Measurements from ENCODE around the gene PTBP3. TPM values are rescaled to one million over a fixed set of nuclear protein-coding genes. Genes with fewer than 3 reads are reported as not detected.

PTBP3 gene
- polyA plus RNA-seq, 1 donor from 2014 or later, result 36.1 TPM

DNA sequence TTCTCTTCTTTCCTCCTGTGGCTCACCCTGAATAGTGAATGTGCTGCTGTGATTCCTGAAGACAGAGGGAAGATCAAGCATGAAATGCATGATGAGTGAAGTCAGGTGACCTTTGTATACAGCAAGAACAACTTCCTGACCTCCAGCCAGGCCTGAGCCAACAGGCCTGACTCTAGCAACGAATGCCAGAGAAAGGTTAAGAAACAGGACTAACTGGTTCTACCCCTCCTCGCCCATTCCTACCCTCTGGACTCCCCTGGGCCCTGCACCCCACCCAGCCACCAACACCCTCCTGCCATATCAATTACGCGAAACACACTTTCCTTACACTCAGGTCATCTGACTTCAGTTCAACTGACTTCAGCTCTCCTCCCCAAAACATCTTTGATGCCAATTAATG is 163.2 kb downstream of the PTBP3 start:
- Histone ChIP-seq H3F3A (ENCODE audit: insufficient read depth, low read length, poor library complexity, severe bottlenecking) (no peaks in the 10 kb centered on the region), H3K27ac (ENCODE audit: low read length) (no peak overlapping the region), H3K79me2 (replicated peaks; ENCODE audit: insufficient read depth, low read length) (no peaks in the 10 kb centered on the region), H3K9ac (ENCODE audit: low read length) (no peak overlapping the region), H3K4me2 (ENCODE audit: low read length) (no peak overlapping the region), H3K4me3 (ENCODE audit: low read length) (no peak overlapping the region), H3K9me2 (ENCODE audit: insufficient read depth, low read length) (no peaks in the 10 kb centered on the region), H3K36me3 (ENCODE audit: insufficient read depth, low read length) (no peaks in the 10 kb centered on the region), H2AFZ (ENCODE audit: low read depth, low read length) (no peak overlapping the region), H3K9me3 (ENCODE audit: low read length) (no peaks in the 10 kb centered on the region), H4K20me1 (ENCODE audit: insufficient read depth) (no peaks in the 10 kb centered on the region), H3K27me3 (ENCODE audit: insufficient read depth, low read depth, low read length) (peaks cover 2% of the 10 kb centered on the region)
- TF ChIP-seq POLR2AphosphoS5 (IDR thresholded peaks at IDR 0.05) (no peak), EZH2 (IDR thresholded peaks at IDR 0.05; ENCODE audit: borderline replicate concordance, insufficient read depth, low read length, poor library complexity, severe bottlenecking) (no peak), MXI1 (conservative IDR thresholded peaks at IDR 0.05; ENCODE audit: poor library complexity, severe bottlenecking) (no peak), EP300 (conservative IDR thresholded peaks at IDR 0.05; ENCODE audit: poor library complexity, severe bottlenecking) (no peak), RAD21 (conservative IDR thresholded peaks at IDR 0.05) (no peak), TAF1 (IDR thresholded peaks at IDR 0.05; ENCODE audit: low read depth) (no peak), SMC3 (conservative IDR thresholded peaks at IDR 0.05; ENCODE audit: poor library complexity) (no peak)
- TF ChIP-seq, protein P1, sequence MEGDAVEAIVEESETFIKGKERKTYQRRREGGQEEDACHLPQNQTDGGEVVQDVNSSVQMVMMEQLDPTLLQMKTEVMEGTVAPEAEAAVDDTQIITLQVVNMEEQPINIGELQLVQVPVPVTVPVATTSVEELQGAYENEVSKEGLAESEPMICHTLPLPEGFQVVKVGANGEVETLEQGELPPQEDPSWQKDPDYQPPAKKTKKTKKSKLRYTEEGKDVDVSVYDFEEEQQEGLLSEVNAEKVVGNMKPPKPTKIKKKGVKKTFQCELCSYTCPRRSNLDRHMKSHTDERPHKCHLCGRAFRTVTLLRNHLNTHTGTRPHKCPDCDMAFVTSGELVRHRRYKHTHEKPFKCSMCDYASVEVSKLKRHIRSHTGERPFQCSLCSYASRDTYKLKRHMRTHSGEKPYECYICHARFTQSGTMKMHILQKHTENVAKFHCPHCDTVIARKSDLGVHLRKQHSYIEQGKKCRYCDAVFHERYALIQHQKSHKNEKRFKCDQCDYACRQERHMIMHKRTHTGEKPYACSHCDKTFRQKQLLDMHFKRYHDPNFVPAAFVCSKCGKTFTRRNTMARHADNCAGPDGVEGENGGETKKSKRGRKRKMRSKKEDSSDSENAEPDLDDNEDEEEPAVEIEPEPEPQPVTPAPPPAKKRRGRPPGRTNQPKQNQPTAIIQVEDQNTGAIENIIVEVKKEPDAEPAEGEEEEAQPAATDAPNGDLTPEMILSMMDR (IDR thresholded peaks at IDR 0.05; ENCODE audit: poor library complexity, severe bottlenecking), result no peak
- TF ChIP-seq, protein P2, sequence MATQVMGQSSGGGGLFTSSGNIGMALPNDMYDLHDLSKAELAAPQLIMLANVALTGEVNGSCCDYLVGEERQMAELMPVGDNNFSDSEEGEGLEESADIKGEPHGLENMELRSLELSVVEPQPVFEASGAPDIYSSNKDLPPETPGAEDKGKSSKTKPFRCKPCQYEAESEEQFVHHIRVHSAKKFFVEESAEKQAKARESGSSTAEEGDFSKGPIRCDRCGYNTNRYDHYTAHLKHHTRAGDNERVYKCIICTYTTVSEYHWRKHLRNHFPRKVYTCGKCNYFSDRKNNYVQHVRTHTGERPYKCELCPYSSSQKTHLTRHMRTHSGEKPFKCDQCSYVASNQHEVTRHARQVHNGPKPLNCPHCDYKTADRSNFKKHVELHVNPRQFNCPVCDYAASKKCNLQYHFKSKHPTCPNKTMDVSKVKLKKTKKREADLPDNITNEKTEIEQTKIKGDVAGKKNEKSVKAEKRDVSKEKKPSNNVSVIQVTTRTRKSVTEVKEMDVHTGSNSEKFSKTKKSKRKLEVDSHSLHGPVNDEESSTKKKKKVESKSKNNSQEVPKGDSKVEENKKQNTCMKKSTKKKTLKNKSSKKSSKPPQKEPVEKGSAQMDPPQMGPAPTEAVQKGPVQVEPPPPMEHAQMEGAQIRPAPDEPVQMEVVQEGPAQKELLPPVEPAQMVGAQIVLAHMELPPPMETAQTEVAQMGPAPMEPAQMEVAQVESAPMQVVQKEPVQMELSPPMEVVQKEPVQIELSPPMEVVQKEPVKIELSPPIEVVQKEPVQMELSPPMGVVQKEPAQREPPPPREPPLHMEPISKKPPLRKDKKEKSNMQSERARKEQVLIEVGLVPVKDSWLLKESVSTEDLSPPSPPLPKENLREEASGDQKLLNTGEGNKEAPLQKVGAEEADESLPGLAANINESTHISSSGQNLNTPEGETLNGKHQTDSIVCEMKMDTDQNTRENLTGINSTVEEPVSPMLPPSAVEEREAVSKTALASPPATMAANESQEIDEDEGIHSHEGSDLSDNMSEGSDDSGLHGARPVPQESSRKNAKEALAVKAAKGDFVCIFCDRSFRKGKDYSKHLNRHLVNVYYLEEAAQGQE (IDR thresholded peaks at IDR 0.05; ENCODE audit: borderline replicate concordance), result no peak

DNA sequence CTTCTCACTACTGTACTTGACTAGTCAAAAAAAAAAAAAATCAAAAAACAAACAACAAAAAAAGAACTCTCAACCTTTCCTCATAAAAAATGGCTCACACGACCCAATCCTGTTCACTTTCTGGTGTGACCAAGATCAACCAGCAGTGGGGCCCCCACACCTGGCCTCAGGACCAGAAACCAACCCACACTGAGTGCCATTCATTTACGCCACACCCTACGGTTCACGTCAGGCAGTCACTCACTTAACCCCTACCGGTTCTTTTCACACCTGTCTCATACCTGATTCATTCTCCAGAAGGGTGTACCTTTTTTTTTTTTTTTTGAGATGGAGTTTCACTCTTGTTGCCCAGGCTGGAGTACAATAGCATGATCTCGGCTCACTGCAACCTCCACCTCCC is 164.1 kb downstream of the PTBP3 start:
- no peaks in the 10 kb centered on the region for H3K36me3 ChIP-seq (ENCODE audit: insufficient read depth, low read length)

More for the DNA sequence above, 164.1 kb downstream of the PTBP3 start:
- H3K9me2 ChIP-seq (ENCODE audit: insufficient read depth, low read length), result no peaks in the 10 kb centered on the region
- no peaks in the 10 kb centered on the region for H3K9me3 ChIP-seq (ENCODE audit: low read length)
- no peaks in the 10 kb centered on the region for H4K20me1 ChIP-seq (ENCODE audit: insufficient read depth)
- H3K27me3 ChIP-seq (ENCODE audit: insufficient read depth, low read depth, low read length), result no peaks in the 10 kb centered on the region
- no peak overlapping the region for H3K4me2 ChIP-seq (ENCODE audit: low read length)
- no peaks in the 10 kb centered on the region for H3F3A ChIP-seq (ENCODE audit: insufficient read depth, low read length, poor library complexity, severe bottlenecking)
- TF ChIP-seq POLR2AphosphoS5 (IDR thresholded peaks at IDR 0.05), result no peak
- TF ChIP-seq RAD21 (conservative IDR thresholded peaks at IDR 0.05), result no peak
- TF ChIP-seq, protein P1 (IDR thresholded peaks at IDR 0.05; ENCODE audit: poor library complexity, severe bottlenecking), result no peak
- no peak for TF ChIP-seq MXI1 (conservative IDR thresholded peaks at IDR 0.05; ENCODE audit: poor library complexity, severe bottlenecking)
- TF ChIP-seq TAF1 (IDR thresholded peaks at IDR 0.05; ENCODE audit: low read depth), result no peak
- TF ChIP-seq SMC3 (conservative IDR thresholded peaks at IDR 0.05; ENCODE audit: poor library complexity), result no peak
- no peak for TF ChIP-seq EZH2 (IDR thresholded peaks at IDR 0.05; ENCODE audit: borderline replicate concordance, insufficient read depth, low read length, poor library complexity, severe bottlenecking)
- TF ChIP-seq EP300 (conservative IDR thresholded peaks at IDR 0.05; ENCODE audit: poor library complexity, severe bottlenecking), result no peak
- TF ChIP-seq, protein P2 (IDR thresholded peaks at IDR 0.05; ENCODE audit: borderline replicate concordance), result no peak
- no peak overlapping the region for H2AFZ ChIP-seq (ENCODE audit: low read depth, low read length)
- H3K79me2 ChIP-seq (replicated peaks; ENCODE audit: insufficient read depth, low read length), result no peaks in the 10 kb centered on the region
- no peak overlapping the region for H3K4me3 ChIP-seq (ENCODE audit: low read length)
- no peak overlapping the region for H3K9ac ChIP-seq (ENCODE audit: low read length)
- H3K27ac ChIP-seq (ENCODE audit: low read length), result no peak overlapping the region

All from neural cell (in vitro differentiated cells).